Midbrain (tissue), 1 donor: ENCODE data around the gene FOXE3.

Experiments used
- DNase-seq: peaks from one replicate; lab custom pipeline; 2025; lab: John Stamatoyannopoulos, UW

Gene FOXE3

DNA sequence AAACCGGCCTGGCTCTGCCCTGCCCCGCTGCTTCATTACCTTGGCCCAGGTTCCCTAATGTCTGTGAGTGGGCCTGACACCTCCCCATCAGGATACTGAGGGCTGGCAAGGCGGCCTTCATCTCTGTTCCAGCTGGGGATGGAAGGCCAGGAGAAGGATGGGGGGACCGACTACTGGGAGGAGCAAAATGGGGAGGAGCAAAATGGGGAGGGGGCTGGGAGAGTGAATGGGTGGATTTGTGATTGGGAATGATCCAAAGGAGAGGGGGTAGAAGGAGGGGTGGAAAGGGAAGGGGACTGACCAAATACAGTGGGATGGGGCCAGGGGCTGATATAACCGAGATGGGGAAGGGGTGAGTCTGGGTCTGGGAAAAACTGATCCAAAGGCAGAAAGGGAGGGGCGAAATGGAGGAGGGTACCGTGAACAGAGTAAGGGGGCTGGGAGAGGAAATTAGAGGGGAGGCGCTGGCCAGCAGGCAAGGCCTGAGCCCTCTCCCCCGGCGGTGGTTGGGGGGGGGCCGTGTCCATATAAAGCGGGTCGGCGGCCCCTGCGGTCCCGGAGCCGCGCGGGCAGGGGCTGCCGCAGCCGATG, at the start of gene FOXE3:
Gene FOXE3, plus strand, starts transcription at position 558 of the 591 bp plus-strand sequence. Its CDS starts 31 bp downstream, at position 589.
- DNase-seq = no peak

DNA sequence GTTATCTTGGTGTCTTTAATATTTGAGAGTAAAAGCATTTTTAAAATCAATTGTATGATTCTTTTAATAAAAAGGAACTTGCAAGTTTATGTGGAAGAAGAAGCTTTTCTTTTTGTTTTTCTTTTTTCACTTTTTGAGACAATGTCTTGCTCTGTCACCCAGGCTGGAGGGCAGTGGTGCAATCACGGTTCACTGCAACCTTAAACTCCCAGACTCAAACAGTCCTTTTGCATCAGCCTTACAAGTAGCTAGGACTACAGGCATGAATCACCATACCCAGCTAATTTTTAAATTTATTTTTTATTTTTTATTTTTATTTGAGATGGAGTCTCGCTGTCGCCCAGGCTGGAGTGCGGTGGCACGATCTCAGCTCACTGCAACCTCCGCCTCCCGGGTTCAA, 48.4 kb upstream of the FOXE3 start:
- DNase-seq = no peak

DNA sequence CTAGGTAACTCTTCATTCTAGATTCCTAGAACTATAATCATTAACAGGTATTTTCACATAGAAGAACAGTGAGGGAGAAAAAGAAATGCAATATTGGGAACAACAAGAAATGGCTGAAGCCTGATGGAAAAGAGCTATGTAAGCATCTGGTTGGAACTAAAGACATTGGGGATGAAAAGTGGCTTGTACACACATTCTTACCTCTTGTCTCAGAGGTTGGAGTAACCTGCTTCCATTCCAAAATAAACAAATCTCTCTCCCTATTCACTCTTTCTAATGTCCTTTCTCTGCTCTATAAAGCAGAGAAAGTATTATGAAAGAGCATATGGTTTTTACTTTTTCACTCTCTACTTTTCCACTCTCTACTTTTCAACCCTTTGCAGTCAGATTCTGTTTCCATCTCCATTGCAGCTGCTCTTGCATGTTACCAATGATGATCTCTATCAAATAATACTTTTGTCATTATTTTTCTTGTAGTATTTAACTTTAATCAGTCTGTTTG, 45.0 kb upstream of the FOXE3 start:
- DNase-seq = no peak

DNA sequence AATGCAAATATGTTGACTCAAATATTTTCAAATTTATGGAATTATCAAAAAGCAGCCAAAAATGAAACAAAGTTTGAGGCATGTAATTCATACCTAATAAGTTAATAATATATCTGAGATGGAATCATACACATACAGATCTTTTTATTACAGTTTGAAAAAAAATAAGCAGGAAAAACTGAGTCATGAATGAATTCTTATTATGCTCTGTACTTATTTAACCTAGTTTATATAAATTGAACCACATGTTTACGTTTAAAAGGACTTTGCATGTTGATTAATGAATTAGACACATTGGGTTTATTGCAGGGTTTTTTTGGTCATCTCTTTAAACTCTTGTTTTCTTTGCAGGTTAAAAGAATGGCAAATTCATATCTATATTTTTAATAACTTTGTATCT, 41.6 kb upstream of the FOXE3 start:
- no peak for DNase-seq

DNA sequence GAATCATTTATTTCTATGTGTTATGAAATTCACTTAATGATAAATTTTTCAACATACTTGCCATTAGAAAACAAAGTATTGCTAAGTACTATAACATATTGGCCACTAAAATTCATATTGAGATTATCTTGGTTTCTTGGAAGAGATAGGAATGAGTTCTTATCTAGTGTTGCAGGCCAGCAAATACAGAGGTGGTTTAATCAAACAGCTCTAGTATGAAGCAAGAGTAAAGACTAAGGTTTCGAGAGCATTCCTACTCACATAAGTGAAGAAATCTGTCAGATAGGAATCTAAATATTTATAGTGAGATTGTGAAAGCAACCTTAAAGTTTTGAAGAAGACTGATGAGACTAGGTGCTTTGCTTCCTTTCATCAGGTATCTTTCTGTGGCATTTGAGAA, 37.9 kb upstream of the FOXE3 start:
- DNase-seq = no peak

DNA sequence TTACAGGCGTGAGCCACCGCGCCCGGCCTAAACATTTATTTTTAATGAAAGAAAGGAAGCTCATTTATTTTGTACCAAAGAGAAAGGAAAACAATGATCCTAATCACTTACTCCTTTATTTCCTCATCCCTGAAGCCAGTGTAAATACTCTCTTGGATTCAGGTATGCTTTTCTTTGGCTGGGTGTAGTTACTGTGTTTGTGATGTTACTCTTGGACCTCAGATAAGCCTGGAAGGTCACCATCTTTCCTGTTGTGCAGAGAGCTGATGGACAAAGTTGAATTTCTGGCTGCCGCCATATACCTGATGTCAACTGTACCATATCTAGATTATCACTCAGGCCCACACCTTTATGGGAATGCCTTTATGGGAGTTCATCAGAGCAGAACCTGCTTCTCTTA, 35.4 kb upstream of the FOXE3 start:
- no peak for DNase-seq

DNA sequence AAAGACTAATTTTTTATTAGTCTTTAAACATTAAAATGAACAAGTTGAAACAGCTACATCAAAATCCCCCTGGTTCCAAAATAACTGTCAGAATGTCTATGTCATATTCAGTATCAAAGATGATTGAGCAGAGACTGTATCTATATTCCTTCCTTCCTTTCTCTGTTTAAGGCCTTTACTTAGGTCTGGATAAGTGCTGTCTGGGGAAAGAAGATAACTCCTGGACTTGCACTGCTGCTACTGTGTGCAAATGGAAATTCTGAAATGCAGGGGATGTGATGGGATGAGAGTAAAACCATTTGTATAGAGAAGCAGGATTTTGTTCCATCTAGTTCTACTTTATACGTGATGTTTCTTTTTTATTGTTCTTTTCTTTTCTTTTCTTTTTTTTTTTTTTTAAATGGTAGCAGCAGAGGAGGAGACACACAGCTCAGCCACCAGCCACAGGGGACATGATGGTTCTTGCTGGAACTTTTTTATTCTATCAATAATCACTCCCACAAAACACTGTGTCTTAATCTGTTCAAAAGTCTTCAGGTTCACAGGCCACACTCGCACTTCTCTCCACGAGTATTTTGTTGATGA, 33.6 kb upstream of the FOXE3 start:
- DNase-seq = no peak

DNA sequence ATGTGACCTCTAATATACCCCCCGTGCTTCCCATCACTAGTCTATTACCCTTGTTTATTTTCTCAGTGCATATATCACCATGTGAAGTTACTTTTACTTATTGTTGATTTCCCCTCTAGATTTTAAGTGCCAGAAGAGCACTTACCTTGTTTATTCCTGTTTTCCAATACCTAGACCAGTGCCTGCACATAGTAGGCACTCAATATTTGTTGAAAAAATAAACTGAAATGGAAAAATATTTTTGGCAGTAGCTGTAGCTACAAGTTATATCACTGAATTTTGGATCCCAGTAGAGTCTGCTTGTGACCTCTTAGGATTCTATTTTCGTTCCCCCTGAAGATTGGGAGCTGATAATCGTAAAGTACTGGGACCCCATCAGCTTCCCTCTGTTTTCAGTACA, 32.0 kb upstream of the FOXE3 start:
- DNase-seq = no peak

DNA sequence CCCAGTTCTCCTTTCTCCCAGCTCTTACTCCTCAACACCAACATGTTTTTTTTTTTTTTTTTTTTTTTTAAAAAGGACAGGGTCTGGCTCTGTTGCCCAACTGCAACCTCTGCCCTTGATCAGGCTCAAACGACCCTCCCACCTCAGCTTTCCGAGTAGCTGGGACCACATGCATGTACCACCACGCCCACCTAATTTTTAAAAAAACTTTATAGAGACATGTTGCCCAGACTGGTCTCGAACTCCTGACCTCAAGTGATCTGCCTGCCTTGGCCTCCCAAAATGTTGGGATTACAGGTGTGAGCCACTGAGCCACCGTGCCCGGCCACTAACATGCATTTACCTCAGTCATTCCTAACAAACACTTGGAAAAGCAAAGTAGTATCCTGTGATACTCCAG, 31.1 kb upstream of the FOXE3 start:
- no peak for DNase-seq

DNA sequence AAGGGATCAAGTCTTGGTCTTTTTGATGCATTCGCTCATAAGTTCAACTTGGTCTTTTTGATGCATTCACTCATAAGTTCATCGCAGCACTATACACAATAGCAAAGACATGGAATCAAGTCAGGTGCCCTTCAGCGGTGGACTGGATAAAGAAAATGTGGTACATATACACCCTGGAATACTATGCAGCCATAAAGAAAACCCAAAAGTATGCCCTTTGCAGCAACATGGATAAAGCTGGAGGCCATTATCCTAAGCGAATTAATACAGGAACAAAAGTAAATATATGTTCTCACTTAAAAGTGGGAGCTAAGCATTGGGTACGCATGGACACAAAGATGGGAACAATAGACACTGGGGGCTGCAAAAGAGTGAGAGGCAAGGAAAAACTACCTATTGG, 29.8 kb upstream of the FOXE3 start:
- no peak for DNase-seq

DNA sequence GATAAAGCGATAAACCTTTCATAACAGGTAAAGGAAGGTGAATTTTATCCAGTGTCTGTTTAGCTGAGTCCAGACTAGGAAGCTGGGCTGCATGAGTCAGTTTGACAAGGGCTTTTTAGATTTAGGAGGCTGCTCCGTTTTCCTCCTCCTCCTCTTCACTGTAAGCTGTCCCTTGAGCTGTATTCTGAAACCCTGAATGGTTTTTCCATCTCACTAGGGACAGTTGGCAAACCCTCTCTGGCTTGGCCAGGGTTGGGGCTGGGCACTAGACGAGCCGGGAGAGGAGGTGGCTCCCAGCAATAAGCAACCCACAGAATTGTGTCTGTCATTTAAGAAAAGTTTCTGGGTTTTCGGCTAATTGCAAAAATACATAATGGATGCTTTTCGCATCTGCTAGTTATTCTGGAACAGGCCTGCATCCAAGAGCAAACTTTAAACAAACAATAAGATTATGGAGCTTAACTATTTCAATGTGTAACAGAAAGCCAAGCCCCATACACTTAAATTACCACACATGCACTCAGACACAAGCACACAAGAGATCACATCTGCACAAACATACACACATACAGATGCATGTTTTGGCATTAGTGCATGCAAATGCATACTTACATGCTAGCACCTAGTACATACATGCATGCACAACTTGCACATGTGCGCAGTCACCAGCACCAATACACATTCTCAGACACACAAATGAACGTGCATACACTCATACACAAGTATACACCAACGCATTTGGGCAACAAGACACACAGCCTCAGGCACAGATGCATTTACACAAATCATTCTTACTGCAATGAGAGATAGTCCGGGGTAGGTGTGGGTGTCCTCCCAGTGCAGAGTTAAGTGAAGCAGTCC, 27.8 kb upstream of the FOXE3 start:
- no peak for DNase-seq

DNA sequence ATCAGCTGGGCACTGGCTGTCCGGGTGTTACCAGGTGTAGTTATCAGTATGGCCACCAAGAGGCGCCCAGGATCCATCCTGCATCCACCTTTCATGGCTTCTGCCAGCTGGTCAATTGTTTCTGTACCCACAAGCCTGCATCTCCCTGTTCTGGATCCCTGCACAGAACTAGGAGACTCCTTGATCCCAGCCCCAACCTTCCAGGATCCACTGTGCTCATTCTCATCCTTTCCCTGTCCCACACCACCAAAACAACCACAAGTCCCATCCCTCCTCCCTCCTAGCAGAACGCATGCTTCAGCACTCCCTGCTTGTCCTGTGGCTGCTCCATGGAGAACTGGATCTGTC, 27.2 kb upstream of the FOXE3 start:
- DNase-seq = peak; percentile 41

DNA sequence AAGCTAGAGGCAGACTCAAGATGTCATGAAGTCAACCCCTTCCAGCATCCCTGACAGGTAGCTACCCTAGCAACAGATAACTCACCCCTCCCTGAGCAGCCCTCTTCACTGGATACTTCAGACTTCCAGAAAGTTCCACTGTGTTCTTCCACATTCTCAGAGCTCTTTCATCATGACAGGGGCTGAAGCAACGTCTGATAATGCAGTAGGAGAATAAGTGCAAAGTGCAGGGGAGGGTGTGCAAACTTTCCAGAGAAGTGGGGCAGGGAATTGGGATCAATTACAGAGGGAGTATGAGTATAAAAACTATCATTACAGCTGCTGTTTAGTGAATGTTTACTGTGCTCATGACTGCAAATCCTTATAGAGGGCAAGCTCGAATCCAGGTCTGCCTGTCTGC, 26.4 kb upstream of the FOXE3 start:
- no peak for DNase-seq

DNA sequence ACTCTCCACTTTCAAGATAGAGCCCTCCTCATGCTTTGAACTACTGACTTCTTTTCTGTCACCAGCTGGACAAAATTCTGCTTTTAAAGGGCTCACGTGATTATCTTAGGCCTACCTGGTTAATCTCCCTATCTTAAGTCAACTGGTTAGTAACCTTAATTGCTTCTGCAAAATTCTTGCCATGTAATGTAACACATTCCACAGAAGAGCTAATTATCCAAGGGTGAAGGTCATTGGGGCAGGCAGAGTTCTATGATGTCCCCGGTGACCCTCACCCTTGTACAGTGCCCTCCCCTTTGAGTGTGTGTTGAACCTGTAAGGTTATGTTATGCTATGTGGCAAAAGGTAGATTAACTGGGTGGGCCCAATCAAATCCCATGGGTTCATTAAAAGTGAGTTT, 25.2 kb upstream of the FOXE3 start:
- no peak for DNase-seq

DNA sequence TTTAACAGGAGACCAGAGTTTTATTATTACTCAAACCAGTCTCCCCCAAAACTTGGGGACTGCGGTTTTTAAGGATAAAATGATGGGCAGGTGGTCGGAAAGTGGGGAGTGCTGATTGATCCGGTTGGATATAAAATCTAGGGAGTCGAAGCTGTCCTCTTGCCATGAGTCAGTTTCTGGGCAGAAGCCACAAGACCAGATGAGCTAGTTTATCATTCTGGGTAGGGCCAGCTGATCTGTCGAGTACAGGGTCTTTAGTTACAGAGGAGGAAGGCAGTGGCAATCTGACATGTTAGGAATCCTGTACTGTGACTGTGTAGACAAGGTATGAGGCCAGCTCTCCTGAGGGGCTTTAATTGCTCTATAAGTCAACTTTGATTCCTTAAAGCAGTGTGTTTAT, 22.9 kb upstream of the FOXE3 start:
- DNase-seq = no peak

DNA sequence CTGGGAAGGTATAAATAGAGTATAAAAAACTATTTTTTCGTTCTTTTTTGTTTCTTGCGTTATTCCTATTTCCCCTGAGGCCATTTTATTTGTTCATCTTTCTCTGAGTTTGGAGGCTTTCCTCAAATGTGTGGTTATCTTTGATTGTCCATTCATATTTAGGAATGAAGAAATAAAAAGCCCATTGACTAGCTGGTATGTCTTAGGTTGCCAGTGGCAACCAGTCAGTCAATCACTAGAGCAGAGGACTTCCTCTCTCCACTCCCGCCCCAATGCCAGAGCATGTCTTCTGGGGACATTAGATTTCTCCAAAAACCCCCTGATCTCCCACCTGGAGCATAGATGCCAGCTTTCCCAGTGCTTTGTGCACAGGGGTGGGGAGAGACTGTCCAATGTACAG, 20.7 kb upstream of the FOXE3 start:
- DNase-seq = no peak

DNA sequence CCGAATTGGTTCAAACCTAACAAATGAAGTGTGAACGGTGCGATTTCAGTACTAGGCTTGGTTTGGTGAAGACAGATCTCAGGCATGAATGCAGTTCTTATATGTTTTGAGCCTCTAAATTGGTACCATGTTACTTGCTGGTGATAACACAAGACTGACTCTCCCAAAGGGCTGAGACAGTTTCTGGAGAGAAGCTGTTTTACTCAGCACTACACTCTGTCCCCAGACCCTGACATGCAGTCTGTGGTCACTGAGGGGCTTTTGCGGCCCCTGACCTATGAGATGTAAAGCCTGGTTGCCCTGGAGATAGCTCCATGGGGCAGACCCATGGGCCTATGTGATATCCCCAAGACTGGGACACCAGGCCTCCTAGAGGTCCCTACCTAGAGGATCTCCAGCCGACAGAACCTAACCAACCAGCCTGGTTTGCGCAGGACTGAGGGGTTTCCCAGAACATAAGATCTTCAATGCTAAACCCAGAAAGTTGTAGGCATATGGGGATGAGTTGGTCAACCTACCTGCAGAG, 19.4 kb upstream of the FOXE3 start:
- no peak for DNase-seq

DNA sequence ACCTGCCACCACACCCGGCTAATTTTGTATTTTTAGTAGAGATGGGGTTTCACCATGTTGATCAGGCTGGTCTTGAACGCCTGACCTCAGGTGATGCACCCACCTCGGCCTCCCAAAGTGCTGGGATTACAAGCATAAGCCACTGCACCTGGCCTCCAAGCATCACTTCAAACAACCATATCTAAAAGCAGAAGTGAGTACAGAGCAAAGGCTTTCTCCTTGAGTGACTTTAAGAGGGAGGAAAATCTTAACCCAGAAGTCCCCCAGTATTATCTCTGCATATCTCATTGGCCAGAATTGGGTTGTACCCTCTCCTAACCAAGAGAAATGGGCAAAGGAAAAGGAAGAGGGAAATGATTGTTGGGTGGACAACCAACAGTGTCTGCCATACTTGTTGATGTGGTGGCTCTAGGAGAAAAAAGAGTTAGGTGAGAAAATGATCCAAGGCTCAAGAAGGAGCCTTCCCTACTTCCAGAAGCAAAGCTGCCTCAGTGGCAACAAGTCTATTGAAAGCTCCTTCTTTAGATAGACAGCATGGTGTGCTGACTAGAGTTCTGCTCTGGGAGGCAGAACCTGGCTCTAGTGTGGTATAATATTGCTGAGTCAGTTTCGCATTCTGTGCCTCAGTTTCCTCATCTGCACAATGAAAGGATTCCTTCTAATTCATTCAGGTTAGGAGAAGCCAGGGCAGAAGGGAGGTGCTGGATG, 16.8 kb upstream of the FOXE3 start:
- no peak for DNase-seq

DNA sequence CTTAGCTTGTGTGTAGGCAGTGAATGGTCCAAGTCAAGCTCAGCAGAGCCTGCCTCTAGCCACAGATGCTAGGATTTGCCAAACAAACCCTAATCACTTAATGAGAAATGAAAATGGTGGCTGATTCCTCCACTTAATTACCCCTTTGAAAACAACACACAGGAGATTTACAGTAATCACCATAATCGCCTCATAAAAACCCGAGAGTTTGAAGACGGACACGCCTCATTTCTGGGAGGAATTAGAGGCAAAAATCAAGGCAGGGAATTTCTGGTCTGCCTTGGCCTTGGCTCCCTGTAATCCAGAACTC, 16.3 kb upstream of the FOXE3 start:
- DNase-seq = no peak

DNA sequence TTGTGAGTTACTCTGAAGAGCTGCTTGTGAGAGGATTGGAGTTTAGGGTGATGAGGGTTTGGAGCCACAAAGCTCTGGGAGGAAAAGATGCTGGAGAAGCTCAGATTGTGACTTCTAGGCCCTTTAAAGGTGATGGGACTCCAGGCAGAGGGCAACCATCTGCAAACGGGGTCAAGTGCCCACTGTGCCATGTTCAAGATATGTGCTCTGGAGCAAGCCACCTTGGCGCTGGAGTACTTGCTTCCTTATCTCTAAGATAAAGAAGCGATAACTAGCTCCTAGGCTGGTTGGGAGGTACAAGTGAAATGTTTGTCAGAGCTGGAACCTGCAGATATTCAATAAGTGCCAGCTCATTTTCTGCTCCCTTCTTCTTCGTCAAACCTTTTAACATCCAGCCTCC, 14.3 kb upstream of the FOXE3 start:
- no peak for DNase-seq

DNA sequence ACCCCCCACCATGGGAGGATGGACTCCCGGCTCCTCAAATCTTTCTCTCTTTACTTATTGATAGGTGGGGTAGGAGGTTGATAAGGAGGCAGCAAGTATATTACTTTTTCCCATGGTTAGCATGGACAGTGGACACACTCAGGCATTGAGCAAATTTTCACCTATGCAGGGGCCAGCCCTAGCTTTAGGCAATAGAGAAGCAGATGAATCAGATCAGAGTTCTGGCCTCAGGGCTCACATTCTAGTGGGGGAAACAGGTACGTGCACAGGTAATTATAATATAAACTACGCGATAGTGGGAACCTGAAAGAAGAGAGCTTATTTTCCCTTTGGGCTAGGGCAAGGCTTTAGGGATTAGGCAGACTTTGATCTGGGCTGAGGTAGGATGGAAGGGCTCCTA, 13.5 kb upstream of the FOXE3 start:
- no peak for DNase-seq

DNA sequence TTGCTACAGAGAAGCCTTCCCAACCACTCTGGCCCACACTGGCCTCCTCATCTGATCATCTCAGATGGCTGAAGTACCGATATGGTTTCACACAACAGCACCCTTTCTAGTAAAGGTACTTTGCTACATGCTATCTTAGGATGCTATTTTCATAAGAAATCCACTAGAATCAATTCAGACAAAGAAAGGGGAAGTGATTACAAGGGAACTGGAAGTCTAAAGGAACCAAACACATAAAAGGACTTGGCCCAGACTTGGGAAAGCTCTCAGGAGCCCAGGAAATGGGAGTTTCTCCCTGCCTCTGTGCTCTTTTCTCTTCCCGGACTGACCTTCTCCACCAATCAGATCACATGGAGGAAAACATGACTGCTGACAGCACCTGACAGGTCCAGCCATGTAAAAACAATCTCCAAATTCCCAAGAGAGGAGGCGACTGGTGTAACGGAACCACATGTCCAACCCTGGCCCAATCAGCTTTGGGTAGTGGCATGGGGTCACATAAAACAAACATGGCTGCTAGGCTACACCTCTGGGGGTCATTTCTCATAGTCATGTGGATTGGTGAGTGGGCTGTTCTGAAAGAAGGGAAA, 12.7 kb upstream of the FOXE3 start:
- DNase-seq = no peak
